Liver (tissue), 3 donors: ENCODE results near the gene LEKR1.

Source experiments
- EGR1 ChIP-seq, 2 donors: IDR thresholded peaks; 2 replicates each; pipeline ENCODE4 v1.6.1; 2016 to 2018; ENCODE audit warnings: antibody characterized with exemption in 2 of 2, low read depth in 2 of 2
- HNF4G ChIP-seq: IDR thresholded peaks from 2 replicates; pipeline ENCODE4 v1.6.1; 2016; ENCODE audit warnings: antibody characterized with exemption
- JUND ChIP-seq, 2 donors: IDR thresholded peaks; 2 replicates each; pipeline ENCODE4 v1.6.1; 2016; ENCODE audit warnings: antibody characterized with exemption in 2 of 2
- RAD21 ChIP-seq, 2 donors: IDR thresholded peaks; 2 replicates each; pipeline ENCODE4 v1.6.1; 2016; ENCODE audit warnings: antibody characterized with exemption in 2 of 2, mild to moderate bottlenecking in 2 of 2
- RXRA ChIP-seq, 2 donors: IDR thresholded peaks; 2 replicates each; pipeline ENCODE4 v1.6.1; 2017 to 2018; ENCODE audit warnings: antibody characterized with exemption in 2 of 2, mild to moderate bottlenecking in 1 of 2
- SP1 ChIP-seq: IDR thresholded peaks from 2 replicates; pipeline ENCODE4 v1.6.1; 2018; ENCODE audit warnings: antibody characterized with exemption, mild to moderate bottlenecking
- TAF1 ChIP-seq: conservative IDR thresholded peaks from 2 replicates; pipeline ENCODE4 v1.6.1; 2016; ENCODE audit warnings: antibody characterized with exemption, mild to moderate bottlenecking
- YY1 ChIP-seq: IDR thresholded peaks from 2 replicates; pipeline ENCODE4 v1.6.1; 2016; ENCODE audit warnings: antibody characterized with exemption, mild to moderate bottlenecking
- TF ChIP-seq, protein P1 (sequence below): IDR thresholded peaks from 2 replicates; pipeline ENCODE4 v1.6.1; 2016; ENCODE audit warnings: antibody characterized with exemption
- TF ChIP-seq, protein P2 (sequence below): fragments of 150-350 bp; IDR thresholded peaks from 2 replicates; pipeline ENCODE4 v1.5.1; 2017; ENCODE audit warnings: improper control_type of control experiment, low read depth, low read length; ENCODE audit not compliant: missing input control
- TF ChIP-seq, protein P3 (sequence below): IDR thresholded peaks from 2 replicates; pipeline ENCODE4 v1.6.1; 2016; ENCODE audit warnings: antibody characterized with exemption
- TF ChIP-seq, protein P4 (sequence below): IDR thresholded peaks from 2 replicates; pipeline ENCODE4 v1.6.1; 2016; ENCODE audit warnings: antibody characterized with exemption, mild to moderate bottlenecking
- TF ChIP-seq, protein P5 (sequence below): IDR thresholded peaks from 2 replicates; pipeline ENCODE4 v1.6.1; 2016; ENCODE audit warnings: antibody characterized with exemption
- donor health status: healthy.
- donor health status: healthy.

DNA sequence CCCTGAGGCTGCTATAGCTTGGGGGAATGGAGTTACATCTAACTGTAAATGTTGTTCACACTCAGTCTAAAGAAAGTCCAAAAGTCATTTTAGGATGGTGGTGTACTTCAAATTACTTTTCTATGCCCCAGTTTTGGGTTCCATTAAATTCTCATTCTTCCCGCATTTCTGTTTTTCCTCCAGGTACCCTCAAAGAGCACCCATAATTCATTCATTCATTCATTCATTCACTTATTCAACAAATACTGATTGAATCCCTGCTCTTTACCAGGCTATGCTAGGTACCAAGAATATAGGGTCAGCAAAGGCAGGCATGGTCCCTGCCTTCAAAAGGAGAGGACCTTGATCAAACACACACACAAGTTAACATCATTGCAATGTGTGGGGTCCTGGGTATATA lies 257.7 kb downstream of the LEKR1 start:
- TF ChIP-seq, protein P1, sequence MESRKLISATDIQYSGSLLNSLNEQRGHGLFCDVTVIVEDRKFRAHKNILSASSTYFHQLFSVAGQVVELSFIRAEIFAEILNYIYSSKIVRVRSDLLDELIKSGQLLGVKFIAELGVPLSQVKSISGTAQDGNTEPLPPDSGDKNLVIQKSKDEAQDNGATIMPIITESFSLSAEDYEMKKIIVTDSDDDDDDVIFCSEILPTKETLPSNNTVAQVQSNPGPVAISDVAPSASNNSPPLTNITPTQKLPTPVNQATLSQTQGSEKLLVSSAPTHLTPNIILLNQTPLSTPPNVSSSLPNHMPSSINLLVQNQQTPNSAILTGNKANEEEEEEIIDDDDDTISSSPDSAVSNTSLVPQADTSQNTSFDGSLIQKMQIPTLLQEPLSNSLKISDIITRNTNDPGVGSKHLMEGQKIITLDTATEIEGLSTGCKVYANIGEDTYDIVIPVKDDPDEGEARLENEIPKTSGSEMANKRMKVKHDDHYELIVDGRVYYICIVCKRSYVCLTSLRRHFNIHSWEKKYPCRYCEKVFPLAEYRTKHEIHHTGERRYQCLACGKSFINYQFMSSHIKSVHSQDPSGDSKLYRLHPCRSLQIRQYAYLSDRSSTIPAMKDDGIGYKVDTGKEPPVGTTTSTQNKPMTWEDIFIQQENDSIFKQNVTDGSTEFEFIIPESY: no peak
- TF ChIP-seq, protein P2, sequence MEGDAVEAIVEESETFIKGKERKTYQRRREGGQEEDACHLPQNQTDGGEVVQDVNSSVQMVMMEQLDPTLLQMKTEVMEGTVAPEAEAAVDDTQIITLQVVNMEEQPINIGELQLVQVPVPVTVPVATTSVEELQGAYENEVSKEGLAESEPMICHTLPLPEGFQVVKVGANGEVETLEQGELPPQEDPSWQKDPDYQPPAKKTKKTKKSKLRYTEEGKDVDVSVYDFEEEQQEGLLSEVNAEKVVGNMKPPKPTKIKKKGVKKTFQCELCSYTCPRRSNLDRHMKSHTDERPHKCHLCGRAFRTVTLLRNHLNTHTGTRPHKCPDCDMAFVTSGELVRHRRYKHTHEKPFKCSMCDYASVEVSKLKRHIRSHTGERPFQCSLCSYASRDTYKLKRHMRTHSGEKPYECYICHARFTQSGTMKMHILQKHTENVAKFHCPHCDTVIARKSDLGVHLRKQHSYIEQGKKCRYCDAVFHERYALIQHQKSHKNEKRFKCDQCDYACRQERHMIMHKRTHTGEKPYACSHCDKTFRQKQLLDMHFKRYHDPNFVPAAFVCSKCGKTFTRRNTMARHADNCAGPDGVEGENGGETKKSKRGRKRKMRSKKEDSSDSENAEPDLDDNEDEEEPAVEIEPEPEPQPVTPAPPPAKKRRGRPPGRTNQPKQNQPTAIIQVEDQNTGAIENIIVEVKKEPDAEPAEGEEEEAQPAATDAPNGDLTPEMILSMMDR: no peak
- TF ChIP-seq YY1 (no peak), RAD21 (IDR thresholded peaks at IDR 0.05) (no peak), RXRA (IDR thresholded peaks at IDR 0.05) (no peak), HNF4G (no peak), EGR1 (IDR thresholded peaks at IDR 0.05; ENCODE audit: low read depth in 2 of 2) (no peak), JUND (IDR thresholded peaks at IDR 0.05) (no peak), TAF1 (no peak), SP1 (no peak)
- TF ChIP-seq, protein P3, sequence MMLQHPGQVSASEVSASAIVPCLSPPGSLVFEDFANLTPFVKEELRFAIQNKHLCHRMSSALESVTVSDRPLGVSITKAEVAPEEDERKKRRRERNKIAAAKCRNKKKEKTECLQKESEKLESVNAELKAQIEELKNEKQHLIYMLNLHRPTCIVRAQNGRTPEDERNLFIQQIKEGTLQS: no peak
- TF ChIP-seq, protein P4, sequence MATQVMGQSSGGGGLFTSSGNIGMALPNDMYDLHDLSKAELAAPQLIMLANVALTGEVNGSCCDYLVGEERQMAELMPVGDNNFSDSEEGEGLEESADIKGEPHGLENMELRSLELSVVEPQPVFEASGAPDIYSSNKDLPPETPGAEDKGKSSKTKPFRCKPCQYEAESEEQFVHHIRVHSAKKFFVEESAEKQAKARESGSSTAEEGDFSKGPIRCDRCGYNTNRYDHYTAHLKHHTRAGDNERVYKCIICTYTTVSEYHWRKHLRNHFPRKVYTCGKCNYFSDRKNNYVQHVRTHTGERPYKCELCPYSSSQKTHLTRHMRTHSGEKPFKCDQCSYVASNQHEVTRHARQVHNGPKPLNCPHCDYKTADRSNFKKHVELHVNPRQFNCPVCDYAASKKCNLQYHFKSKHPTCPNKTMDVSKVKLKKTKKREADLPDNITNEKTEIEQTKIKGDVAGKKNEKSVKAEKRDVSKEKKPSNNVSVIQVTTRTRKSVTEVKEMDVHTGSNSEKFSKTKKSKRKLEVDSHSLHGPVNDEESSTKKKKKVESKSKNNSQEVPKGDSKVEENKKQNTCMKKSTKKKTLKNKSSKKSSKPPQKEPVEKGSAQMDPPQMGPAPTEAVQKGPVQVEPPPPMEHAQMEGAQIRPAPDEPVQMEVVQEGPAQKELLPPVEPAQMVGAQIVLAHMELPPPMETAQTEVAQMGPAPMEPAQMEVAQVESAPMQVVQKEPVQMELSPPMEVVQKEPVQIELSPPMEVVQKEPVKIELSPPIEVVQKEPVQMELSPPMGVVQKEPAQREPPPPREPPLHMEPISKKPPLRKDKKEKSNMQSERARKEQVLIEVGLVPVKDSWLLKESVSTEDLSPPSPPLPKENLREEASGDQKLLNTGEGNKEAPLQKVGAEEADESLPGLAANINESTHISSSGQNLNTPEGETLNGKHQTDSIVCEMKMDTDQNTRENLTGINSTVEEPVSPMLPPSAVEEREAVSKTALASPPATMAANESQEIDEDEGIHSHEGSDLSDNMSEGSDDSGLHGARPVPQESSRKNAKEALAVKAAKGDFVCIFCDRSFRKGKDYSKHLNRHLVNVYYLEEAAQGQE: no peak
- TF ChIP-seq, protein P5, sequence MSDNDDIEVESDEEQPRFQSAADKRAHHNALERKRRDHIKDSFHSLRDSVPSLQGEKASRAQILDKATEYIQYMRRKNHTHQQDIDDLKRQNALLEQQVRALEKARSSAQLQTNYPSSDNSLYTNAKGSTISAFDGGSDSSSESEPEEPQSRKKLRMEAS: no peak
